ENCODE measurements around the gene LAMB1.

Gene LAMB1

DNA sequence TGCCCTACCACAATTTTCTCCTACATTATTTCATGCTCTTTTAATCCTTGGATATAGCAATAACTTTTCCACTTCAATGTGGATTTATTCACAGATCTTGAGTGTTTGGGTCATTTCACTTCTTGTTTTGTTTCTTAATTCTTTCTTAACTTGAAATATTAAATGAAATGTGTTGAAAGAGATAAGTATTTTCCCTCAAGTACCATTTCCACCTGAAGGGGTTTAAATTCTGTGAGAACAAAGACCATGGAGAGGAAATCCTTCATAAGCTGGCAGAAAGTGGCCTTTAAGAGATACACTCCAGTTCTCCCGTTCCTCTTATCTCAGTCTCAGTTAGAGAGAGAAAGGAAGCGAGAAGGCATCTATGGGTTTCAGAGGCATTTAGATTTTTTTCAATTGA is 126.0 kb downstream of the LAMB1 start:
- peaks cover 42% of the 10 kb centered on the region for H3K27me3 ChIP-seq
- H3K4me1 ChIP-seq (ENCODE audit: control insufficient read depth in 1 of 2, insufficient read depth in 1 of 2, low read depth in 1 of 2, low read length in 1 of 2), result peaks cover 19 to 32% of the 10 kb centered on the region in 2 experiments
- no peaks in the 10 kb centered on the region for H3K9me3 ChIP-seq
- no peak for TF ChIP-seq CTCF (IDR thresholded peaks at IDR 0.05)
- H3K36me3 ChIP-seq, result no peaks in the 10 kb centered on the region
- no peak overlapping the region for H3K4me3 ChIP-seq (ENCODE audit: low read depth in 1 of 2, low read length in 1 of 2)
- no peak overlapping the region for H3K27ac ChIP-seq

DNA sequence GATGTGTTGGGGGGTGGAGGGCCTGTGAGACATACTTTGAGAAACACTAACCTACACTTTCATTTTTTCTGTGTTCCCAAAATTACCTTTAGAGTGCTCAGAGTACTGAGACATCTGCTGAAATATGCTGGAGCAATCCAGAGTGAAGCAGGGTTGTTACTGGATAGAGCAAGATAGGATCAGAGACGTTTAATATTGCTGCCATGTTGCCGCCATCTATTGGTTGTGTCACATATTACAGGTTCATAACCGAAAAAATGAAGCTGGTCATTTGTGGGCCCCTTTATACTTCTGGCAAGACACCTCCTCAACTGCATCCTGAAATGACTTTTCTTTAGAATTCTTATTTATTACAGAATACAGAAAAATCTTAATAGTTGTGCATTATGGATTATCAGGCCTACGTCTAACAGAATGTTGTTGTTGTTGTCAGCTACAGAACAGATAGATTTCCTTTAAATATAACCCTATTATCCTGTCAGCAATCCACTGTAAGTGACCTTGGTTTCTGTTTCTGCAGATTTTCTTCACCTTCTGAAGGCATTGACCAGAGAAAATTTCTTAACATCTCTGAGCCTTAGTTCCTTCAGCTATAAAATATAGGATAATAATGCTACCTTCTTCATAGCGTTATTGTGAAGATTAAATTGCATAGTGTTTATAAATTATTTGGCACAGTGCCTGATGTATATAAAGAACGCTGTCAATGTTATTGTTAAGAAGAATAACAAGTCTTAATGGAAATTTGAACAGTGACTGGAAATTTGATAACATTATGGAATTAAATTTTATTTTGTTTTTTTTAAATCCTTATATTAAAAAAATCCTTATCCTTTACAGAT is 128.1 kb downstream of the LAMB1 start:
- Histone ChIP-seq H3K27me3 (peaks cover 41% of the 10 kb centered on the region), H3K36me3 (no peaks in the 10 kb centered on the region), H3K4me1 (ENCODE audit: control insufficient read depth in 1 of 2, insufficient read depth in 1 of 2, low read depth in 1 of 2, low read length in 1 of 2) (peaks cover 19 to 32% of the 10 kb centered on the region in 2 experiments), H3K4me3 (ENCODE audit: low read depth in 1 of 2, low read length in 1 of 2) (peak overlapping the region in 1 of 2 experiments; percentile 51), H3K9me3 (no peaks in the 10 kb centered on the region), H3K27ac (peak overlapping the region; percentile 74)
- peak; percentile 68 for TF ChIP-seq CTCF (IDR thresholded peaks at IDR 0.05)

DNA sequence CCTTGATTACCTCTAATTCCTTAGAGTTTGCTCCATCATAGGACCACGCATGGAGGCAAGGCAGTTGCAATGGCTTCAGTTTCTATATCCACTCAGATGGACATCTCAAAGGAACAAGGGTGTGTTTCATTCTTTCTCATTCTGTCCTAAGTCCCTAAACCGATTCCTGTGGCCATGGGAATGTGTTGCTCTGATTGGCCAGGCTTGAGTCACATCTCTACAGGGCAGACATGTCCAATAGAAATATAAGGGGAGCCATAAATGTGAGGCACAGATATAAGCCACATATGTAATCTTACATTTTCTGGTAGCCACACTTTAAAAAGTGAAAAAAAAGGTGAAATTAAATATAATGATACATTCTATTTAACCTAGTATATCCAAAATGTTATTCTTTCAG is 128.8 kb downstream of the LAMB1 start:
- Histone ChIP-seq H3K4me1 (ENCODE audit: control insufficient read depth in 1 of 2, insufficient read depth in 1 of 2, low read depth in 1 of 2, low read length in 1 of 2) (peaks cover 19 to 30% of the 10 kb centered on the region in 2 experiments), H3K9me3 (no peaks in the 10 kb centered on the region), H3K36me3 (no peaks in the 10 kb centered on the region), H3K27me3 (peaks cover 41% of the 10 kb centered on the region), H3K27ac (no peak overlapping the region), H3K4me3 (ENCODE audit: low read depth in 1 of 2, low read length in 1 of 2) (no peak overlapping the region)
- no peak for TF ChIP-seq CTCF (IDR thresholded peaks at IDR 0.05)
